HCT116 (cell line): Measurements from ENCODE around the gene MYLK2. TPM values are rescaled to one million over a fixed set of nuclear protein-coding genes. Genes with fewer than 3 reads are reported as not detected.

Experiments
- ATAC-seq: fragments of 200-7000 bp; cut with Tn5 transposase; 2 replicates; pipeline ENCODE4 v1.9.1; 2020; ENCODE audit warnings: mild to moderate bottlenecking, moderate library complexity
- BruUV-seq: library from RNA; stranded (reverse); fragments of 400-500 nt; replicated peaks from 2 replicates; lab custom pipeline; 2021; lab: Mats Ljungman, UMichigan
- CTCF ChIA-PET: fragments of 300-600 bp; sonication (Branson Sonifier 250); formaldehyde crosslinking; loops from one replicate; lab custom pipeline; 2021; ENCODE audit warnings: antibody characterized with exemption; lab: Charles Lee
- POLR2A ChIA-PET: fragments of 300-600, 350-600 bp; sonication (Branson Sonifier 250); formaldehyde crosslinking; loops from one replicate; lab custom pipeline; 2021; ENCODE audit warnings: antibody characterized with exemption; lab: Charles Lee
- RAD21 ChIA-PET, 2 experiments: fragments of 300-600 bp; sonication (Branson Sonifier 250); formaldehyde crosslinking; loops; one replicate each; lab custom pipeline; 2023; ENCODE audit warnings: low total read pairs in 2 of 2; ENCODE audit not compliant: uncharacterized antibody in 2 of 2, unreplicated experiment in 2 of 2, low non-redundant PET in 1 of 2; lab: Charles Lee
- DNase-seq: peaks from one replicate; pipeline ENCODE4 v3.0.0-alpha.2; 2010; ENCODE audit warnings: low read depth, low spot score
- H2AFZ ChIP-seq: fragments of 200-600 bp; shearing (Covaris generic), sonication (generic); 2 replicates; pipeline ENCODE4 v1.6.1; 2017; ENCODE audit warnings: low read depth, mixed run types, mixed read lengths, antibody characterized with exemption, low read length; ENCODE audit not compliant: poor library complexity, severe bottlenecking
- H3K27ac ChIP-seq: 2 replicates; pipeline ENCODE4 v1.5.1; 2012; ENCODE audit warnings: low read depth, low read length
- H3K27me3 ChIP-seq: fragments of 200-600 bp; sonication (generic); 2 replicates; pipeline ENCODE4 v1.6.1; 2016; ENCODE audit warnings: mixed run types, low read length, mixed read lengths; ENCODE audit not compliant: insufficient read depth
- H3K36me3 ChIP-seq, 2 experiments: fragments of 200-500 bp in 1 of 2; fragments of 200-600 bp in 1 of 2; sonication (Bioruptor generic) in 1 of 2; sonication (generic) in 1 of 2; 2 replicates each; pipeline versions ENCODE4 v1.5.1 to v1.6.1; 2014 to 2016; ENCODE audit warnings: low read length in 2 of 2, inconsistent platforms in 1 of 2, mixed read lengths in 1 of 2, mixed run types in 1 of 2; ENCODE audit not compliant: insufficient read depth in 2 of 2, control insufficient read depth in 1 of 2
- H3K4me1 ChIP-seq, 2 experiments: fragments of 200-600 bp in 1 of 2; sonication (generic) in 1 of 2; 2 replicates each; pipeline versions ENCODE4 v1.5.1 to v1.6.1; 2012 to 2017; ENCODE audit warnings: low read length in 2 of 2, inconsistent platforms in 1 of 2, mild to moderate bottlenecking in 1 of 2, mixed read lengths in 1 of 2, mixed run types in 1 of 2, moderate library complexity in 1 of 2; ENCODE audit not compliant: insufficient read depth in 2 of 2, control insufficient read depth in 1 of 2
- H3K4me2 ChIP-seq: fragments of 200-600 bp; sonication (generic); 2 replicates; pipeline ENCODE4 v1.6.1; 2017; ENCODE audit warnings: mixed run types, low read length, mixed read lengths
- H3K4me3 ChIP-seq, 2 experiments: fragments of 200-600 bp in 1 of 2; sonication (generic) in 1 of 2; replicated peaks in 1 of 2; 2 replicates each; pipeline ENCODE4 v1.5.1; 2011 to 2016; ENCODE audit warnings: low read length in 2 of 2, control low read depth in 1 of 2, low read depth in 1 of 2, mild to moderate bottlenecking in 1 of 2, mixed read lengths in 1 of 2, mixed run types in 1 of 2
- H3K79me2 ChIP-seq: fragments of 200-600 bp; sonication (generic); 2 replicates; pipeline ENCODE4 v1.6.1; 2017; ENCODE audit warnings: mild to moderate bottlenecking, mixed run types, low read length, moderate library complexity, mixed read lengths; ENCODE audit not compliant: insufficient read depth
- H3K9ac ChIP-seq: fragments of 200-600 bp; sonication (generic); 2 replicates; pipeline ENCODE4 v1.6.1; 2016; ENCODE audit warnings: low read length, mixed read lengths
- H3K9me2 ChIP-seq: fragments of 200-600 bp; sonication (generic), shearing (Covaris generic); 2 replicates; pipeline ENCODE4 v1.6.1; 2017; ENCODE audit warnings: mixed run types, mild to moderate bottlenecking, moderate library complexity; ENCODE audit not compliant: insufficient read depth
- H3K9me3 ChIP-seq, 2 experiments: fragments of 200-500 bp in 1 of 2; fragments of 200-600 bp in 1 of 2; sonication (Bioruptor generic) in 1 of 2; sonication (generic) in 1 of 2; 2 replicates each; pipeline ENCODE4 v1.6.1; 2014 to 2017; ENCODE audit warnings: low read length in 2 of 2, mixed read lengths in 2 of 2, inconsistent platforms in 1 of 2, low read depth in 1 of 2, mild to moderate bottlenecking in 1 of 2, mixed run types in 1 of 2, moderate library complexity in 1 of 2; ENCODE audit not compliant: control insufficient read depth in 1 of 2, insufficient read depth in 1 of 2
- H4K20me1 ChIP-seq: fragments of 200-600 bp; sonication (generic), shearing (Covaris generic); 2 replicates; pipeline ENCODE4 v1.6.1; 2017; ENCODE audit warnings: mixed run types, mild to moderate bottlenecking, moderate library complexity; ENCODE audit not compliant: insufficient read depth
- EGR1 ChIP-seq: IDR thresholded peaks from 2 replicates; pipeline ENCODE4 v1.6.1; 2012; ENCODE audit warnings: low read depth
- EZH2phosphoT487 ChIP-seq: fragments of 200-600 bp; IDR thresholded peaks from 2 replicates; pipeline ENCODE4 v1.6.1; 2018; ENCODE audit warnings: antibody characterized with exemption, borderline replicate concordance
- ZNF274 ChIP-seq: fragments of 200-500 bp; sonication (Bioruptor generic); IDR thresholded peaks from 2 replicates; pipeline ENCODE4 v1.6.1; 2014; ENCODE audit warnings: mild to moderate bottlenecking, low read depth, low read length, inconsistent platforms
- intact Hi-C: fragments of 100-400 bp; cut with micrococcal nuclease; formaldehyde crosslinking; loops from 2 replicates; pipeline ENCODE4 v1.10.0; 2022
- total RNA-seq: library from RNA; stranded (reverse); gene quantifications from one replicate; pipeline ENCODE4 v1.2.1, GENCODE V29; 2021; ENCODE audit not compliant: unreplicated experiment
- TF ChIP-seq, protein P1 (sequence below): IDR thresholded peaks from 2 replicates; pipeline ENCODE4 v1.6.1; 2012
- TF ChIP-seq, protein P2 (sequence below): IDR thresholded peaks from 2 replicates; pipeline ENCODE4 v1.6.1; 2011; ENCODE audit warnings: mild to moderate bottlenecking, low read length, moderate library complexity; ENCODE audit not compliant: insufficient replicate concordance; ENCODE audit errors: extremely low read depth
- TF ChIP-seq, protein P3 (sequence below), 3 experiments: fragments of 200-600 bp in 1 of 3; sonication (generic) in 1 of 3; IDR thresholded peaks in 2 of 3; conservative IDR thresholded peaks in 1 of 3; 2 replicates each; pipeline ENCODE4 v1.5.1; 2012 to 2017; ENCODE audit warnings: low read depth in 2 of 3, low read length in 2 of 3, antibody characterized with exemption in 1 of 3, borderline replicate concordance in 1 of 3, control low read depth in 1 of 3, mild to moderate bottlenecking in 1 of 3, mixed read lengths in 1 of 3, mixed run types in 1 of 3, moderate library complexity in 1 of 3; ENCODE audit not compliant: insufficient read depth in 1 of 3

The MYLK2 gene
- total RNA-seq, 1 experiment from 2014 or later = 0.34 TPM

DNA sequence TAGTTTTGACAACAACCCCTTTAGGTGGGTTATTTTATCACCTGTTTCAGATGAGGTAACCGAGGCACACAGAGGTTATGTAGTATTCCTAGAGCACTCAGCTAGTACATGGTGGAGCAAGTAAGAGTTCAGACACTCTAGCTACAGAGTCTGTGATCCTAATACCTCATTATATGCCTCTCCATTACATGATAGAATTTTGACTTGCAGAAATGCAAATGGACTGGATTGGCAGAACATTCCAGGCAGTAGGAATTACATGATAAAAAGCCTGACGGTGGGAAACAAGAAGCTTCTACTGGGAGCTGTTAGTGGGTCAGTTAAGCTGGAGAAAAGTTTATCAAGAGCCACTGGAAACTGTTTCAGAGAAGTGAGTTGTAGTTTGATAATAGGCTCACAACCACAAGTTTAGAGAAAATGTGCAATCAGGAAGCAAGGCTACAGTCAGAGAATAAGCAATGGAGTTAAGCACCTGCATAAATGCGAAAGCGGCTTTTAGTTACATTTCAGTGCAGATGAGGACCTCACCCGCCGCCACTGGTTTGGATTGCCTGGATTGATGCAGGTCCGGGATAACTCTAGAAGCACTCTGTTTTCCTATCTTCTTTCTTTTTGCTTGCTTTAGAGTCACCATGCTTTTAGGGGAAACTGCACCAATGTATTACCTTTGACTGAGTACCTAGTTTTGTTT, 34.7 kb upstream of the MYLK2 start:
- no peak for DNase-seq
- CTCF ChIA-PET = no interaction called here
- RAD21 ChIA-PET = interaction anchor here in 1 of 2 experiments (0.7 kb wide), 1 partner anchor 151 kb away, joined by 4 read pairs; no protein-coding TSS in a partner anchor
- no peak for ATAC-seq
- POLR2A ChIA-PET = no interaction called here
- Histone ChIP-seq H3K79me2 (peaks cover 68% of the 10 kb centered on the region), H2AFZ (no peak overlapping the region), H3K27me3 (no peaks in the 10 kb centered on the region), H3K4me3 (no peak overlapping the region), H3K4me2 (no peak overlapping the region), H3K36me3 (peaks cover 63 to 80% of the 10 kb centered on the region in 2 experiments), H3K4me1 (no peaks in the 10 kb centered on the region), H3K9me3 (no peaks in the 10 kb centered on the region), H3K9ac (no peak overlapping the region), H3K27ac (no peak overlapping the region), H3K9me2 (no peaks in the 10 kb centered on the region), H4K20me1 (no peaks in the 10 kb centered on the region)
- TF ChIP-seq EZH2phosphoT487 (no peak), ZNF274 (no peak), EGR1 (no peak)
- TF ChIP-seq, protein P1, sequence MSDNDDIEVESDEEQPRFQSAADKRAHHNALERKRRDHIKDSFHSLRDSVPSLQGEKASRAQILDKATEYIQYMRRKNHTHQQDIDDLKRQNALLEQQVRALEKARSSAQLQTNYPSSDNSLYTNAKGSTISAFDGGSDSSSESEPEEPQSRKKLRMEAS = no peak
- TF ChIP-seq, protein P2, sequence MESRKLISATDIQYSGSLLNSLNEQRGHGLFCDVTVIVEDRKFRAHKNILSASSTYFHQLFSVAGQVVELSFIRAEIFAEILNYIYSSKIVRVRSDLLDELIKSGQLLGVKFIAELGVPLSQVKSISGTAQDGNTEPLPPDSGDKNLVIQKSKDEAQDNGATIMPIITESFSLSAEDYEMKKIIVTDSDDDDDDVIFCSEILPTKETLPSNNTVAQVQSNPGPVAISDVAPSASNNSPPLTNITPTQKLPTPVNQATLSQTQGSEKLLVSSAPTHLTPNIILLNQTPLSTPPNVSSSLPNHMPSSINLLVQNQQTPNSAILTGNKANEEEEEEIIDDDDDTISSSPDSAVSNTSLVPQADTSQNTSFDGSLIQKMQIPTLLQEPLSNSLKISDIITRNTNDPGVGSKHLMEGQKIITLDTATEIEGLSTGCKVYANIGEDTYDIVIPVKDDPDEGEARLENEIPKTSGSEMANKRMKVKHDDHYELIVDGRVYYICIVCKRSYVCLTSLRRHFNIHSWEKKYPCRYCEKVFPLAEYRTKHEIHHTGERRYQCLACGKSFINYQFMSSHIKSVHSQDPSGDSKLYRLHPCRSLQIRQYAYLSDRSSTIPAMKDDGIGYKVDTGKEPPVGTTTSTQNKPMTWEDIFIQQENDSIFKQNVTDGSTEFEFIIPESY = no peak
- TF ChIP-seq, protein P3, sequence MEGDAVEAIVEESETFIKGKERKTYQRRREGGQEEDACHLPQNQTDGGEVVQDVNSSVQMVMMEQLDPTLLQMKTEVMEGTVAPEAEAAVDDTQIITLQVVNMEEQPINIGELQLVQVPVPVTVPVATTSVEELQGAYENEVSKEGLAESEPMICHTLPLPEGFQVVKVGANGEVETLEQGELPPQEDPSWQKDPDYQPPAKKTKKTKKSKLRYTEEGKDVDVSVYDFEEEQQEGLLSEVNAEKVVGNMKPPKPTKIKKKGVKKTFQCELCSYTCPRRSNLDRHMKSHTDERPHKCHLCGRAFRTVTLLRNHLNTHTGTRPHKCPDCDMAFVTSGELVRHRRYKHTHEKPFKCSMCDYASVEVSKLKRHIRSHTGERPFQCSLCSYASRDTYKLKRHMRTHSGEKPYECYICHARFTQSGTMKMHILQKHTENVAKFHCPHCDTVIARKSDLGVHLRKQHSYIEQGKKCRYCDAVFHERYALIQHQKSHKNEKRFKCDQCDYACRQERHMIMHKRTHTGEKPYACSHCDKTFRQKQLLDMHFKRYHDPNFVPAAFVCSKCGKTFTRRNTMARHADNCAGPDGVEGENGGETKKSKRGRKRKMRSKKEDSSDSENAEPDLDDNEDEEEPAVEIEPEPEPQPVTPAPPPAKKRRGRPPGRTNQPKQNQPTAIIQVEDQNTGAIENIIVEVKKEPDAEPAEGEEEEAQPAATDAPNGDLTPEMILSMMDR (IDR thresholded peaks at IDR 0.05 in 2 of 3, conservative IDR thresholded peaks at IDR 0.05 in 1 of 3; ENCODE audit: borderline replicate concordance in 1 of 3, insufficient read depth in 1 of 3, low read depth in 2 of 3, low read length in 2 of 3) = no peak
- intact Hi-C loops = no loop called here
- no TSS peak for BruUV-seq
